HG02610 (cell line): ENCODE data around the gene IMMP2L.
"Not testable (repeated sequence)": the region's sequence is repeated elsewhere in the genome, so short reads cannot be mapped to it uniquely, and the experiment has no call there.

Experiments used
- ATAC-seq: cut with Tn5 transposase; IDR thresholded peaks from one replicate; pipeline ENCODE4 v1.9.1; 2021; ENCODE audit warnings: mild to moderate bottlenecking, moderate library complexity; ENCODE audit not compliant: unreplicated experiment

The IMMP2L gene

DNA sequence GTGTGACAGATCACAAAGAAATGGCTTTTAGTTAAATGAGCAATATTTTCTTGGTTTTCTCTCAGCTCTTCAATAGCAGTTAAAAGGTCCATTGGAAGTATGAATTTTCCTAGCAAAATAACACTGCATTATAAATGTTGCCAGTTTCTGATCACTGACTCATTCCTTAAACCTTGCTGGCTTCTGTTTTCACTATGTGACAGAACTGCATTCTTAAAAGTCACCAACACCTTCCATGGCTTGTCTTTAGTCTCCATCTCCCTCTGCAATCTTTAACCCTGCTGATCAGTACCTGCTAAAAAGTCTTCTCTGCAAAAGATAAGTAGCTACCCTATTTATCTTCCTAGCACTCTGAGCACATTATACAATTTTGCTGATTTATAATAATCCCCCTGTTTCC, 876.4 kb downstream of the IMMP2L start:
- ATAC-seq: no peak

DNA sequence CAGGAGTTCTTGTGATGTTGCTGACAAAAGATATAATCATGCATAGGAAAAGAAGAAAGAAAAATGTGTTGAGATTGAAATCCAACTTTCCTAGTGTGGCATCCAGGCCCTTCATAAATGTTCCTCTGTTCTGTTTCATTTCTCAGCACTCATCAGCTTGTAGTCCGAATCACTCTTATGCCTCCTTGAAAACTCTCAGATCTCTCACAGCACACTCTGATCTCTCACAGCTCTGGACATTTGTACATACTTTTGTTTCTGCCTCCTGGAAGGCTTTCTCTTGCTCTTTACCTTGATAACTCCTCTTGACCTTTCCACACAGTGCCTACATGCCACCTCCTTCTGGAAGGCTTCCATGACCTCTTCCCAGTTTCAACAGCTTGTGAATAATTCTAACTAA, 880.4 kb downstream of the IMMP2L start:
- no peak for ATAC-seq

DNA sequence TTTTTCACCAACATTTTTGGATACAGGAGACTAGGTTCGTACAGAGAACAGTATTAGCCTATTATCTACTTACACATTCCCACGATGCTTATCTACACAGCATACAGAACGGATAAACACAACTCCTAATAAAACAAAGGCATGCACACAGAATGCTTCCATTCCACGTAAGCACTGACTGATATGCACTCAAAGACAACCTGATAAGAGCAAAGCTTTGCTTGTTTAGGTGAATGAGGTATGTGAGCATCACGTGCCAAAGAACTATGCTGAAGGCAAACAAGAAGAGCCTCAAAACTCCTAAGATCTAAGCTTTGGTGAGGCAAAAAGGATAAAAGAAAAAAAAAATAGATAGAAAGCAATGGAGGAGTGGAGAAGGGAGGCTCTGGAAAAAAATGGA, 884.9 kb downstream of the IMMP2L start:
- ATAC-seq: no peak

DNA sequence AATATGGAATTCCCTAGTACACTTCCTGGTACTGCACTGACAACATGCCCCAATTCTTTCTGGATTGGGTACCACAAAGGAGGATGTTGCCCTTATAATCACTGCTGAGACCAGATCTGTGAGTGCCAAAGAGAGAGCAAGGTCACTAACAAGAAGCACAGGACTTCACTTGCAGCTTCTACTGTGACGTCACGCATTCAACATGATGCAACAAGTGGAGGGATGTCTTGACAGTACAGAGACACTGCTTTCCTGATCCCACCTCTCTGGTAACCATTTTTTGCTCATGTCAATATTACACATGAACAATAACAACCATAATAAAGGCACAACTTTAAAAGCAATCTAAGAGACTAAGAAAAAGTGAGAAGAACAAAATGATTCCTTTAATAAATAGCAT, 885.5 kb downstream of the IMMP2L start:
- ATAC-seq: no peak

DNA sequence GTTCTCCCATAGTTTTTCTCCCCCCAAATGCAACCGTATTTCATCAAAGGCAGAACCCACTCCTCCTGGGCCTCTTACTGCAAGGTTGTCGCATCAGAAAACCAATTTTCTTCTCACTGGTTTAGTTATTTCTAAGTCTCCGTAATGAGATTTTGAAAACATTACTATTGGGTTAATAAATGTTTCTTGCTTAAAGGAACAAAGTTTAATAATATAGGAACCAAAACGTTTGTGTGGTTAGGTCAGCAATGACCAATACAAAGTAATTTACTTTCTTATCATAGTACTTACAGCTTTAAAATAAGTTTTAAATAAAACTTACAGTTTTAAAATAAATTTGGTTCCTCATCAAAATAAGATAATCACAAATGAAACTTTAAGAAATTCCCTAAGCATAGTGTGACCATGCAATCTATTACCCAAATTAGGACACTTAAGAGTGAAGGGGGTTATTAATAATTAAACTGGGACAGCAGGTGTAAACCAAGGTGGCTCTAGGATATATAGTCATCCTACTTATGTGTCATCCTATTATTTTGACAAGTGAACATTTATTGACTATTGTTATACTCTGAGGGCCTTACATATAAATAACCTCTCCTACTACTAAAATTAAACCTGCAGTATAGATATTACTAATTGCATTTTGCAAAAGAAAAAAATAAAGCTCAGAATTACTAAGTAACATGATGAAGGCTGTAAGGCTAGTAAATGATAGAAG, 886.7 kb downstream of the IMMP2L start:
- no peak for ATAC-seq

DNA sequence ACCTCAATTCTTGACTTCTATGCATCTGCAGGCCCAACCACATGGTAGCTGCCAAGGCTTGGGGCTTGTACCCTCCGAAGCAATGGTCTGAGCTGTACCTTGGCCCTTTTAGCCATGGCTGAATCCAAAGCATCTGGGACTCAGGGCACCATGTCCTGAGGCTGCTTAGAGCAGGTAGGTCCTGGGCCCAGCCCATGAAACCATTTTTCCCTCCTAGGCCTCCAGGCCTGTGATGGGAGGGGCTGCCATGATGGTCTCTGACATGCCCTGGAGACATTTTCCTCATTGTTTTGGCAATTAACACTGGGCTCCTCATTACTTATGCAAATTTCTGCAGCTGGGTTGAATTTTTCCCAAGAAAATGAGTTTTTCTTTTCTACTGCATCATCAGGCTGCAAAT, 889.1 kb downstream of the IMMP2L start:
- no peak for ATAC-seq

DNA sequence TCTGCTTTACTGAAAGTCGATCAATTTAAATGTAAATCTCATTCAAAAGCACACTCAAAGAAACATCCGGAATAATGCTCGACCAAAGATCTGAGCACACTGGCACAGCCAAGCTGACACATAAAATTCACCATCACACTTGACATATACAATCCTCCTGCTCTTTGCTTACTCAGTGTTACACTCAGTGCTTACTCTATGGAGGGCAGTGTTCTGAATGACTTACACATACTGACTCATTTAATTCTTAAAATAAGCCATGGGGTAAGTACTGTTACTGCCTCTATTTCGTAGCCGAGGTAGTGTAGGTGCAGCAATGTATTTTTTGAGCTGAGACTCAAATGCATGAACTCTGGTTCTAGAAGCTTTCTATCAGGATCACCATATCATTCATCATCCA, 892.9 kb downstream of the IMMP2L start:
- no peak for ATAC-seq

DNA sequence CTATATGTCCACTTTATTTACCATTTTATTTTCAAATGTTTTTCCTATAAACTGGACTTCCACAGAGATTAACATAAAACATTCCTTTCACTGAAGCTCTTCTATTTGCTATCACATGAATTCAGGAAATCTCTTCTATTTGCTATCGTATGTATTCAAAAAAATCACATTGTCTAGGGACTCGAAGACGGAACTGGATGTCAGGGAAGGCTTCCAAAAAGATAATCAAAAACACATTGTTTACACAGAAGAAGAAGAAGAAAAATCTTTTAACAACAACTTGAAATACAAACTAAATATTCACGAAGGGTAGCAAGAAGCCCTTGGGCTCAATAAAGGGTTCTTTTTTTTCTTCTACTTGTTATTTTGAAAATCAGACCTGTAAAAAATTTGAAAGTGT, 897.5 kb downstream of the IMMP2L start:
- ATAC-seq: no peak

DNA sequence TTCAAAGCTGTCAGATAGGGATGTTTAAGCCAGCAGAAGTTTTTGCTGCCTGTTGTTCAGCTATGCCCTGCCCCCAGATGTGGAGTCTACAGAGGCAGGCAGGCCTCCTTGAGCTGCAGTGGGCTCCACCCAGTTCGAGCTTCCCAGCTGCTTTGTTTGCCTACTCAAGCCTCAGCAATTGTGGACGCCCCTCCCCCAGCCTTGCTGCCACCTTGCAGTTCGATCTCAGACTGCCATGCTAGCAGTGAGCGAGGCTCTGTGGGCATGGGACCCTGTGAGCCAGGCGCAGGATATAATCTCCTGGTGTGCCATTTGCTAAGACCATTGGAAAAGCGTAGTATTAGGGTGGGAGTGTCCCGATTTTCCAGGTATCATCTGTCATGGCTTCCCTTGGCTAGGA, 901.7 kb downstream of the IMMP2L start:
- ATAC-seq: not testable (repeated sequence)

DNA sequence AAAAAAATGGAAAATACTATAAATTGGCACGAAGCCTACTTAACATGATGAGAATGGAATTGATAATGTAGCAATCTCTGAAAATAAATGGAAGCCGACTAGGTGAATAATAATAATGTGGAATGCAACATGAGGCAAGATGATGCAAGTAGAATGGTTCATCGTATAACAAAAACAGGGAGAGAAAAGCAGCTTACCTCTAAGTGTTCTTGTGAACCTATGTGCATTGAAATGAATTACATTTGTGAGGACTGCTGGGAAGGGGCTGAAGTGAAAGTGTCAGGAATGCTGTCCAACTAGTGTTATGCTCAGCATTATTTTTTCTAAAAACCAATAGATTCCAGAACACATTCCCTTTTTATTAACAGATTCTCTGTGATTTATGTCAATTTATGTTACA, 912.0 kb downstream of the IMMP2L start:
- ATAC-seq: no peak

DNA sequence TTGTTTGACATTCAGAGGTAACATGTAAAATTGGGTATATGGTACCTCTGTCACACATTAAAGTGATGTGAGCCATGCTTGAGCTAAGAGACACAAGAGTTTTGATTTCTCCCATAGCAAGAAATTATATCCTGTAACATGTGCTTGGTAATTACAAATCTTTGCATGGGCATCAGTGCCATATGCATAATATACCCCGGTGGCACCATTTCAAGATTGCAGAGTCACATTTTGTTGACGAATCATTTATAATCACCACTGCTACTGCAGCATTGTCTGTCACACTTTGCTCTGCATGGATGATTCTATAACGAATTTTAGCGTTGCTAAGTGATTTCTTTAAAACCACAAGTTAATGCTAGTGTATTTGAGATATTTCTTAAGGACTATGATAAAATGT, 915.0 kb downstream of the IMMP2L start:
- no peak for ATAC-seq

DNA sequence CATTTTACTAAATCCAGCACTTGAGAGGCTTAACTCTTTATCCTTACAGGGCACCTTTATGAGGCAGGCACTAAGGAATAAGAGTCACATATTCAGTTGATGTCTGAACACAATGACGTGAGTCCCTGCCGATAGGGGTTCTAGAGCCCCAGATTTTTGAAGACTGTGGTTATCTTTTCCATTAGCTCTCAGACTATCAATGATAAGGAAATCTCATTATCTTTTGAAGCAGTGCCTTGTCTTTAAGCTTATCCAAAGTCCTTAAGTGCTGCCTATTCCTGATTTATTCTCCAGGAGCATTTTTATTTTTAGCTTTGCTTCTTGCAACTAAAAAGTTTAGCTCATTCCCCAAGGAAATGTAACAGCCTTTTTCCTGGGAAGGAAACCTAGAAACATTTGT, 915.5 kb downstream of the IMMP2L start:
- no peak for ATAC-seq

DNA sequence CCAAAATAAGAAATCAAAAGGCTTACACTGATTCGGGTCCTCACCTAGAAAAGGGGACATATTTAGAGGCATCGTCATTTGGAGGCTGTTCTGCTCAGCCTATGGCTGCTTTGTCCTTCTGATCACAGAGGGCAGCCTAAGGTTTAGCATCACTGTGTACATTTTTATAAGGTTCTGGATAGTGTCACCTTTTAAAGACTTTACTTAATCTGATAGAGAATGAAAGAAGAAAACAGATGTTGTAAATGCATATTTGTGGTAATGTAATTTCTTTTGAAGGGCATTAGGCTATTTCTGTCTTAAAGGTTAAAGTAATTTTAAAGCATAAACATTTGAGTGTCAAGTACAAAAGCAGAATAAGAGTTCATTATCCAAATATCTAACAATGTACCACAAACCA, 916.7 kb downstream of the IMMP2L start:
- no peak for ATAC-seq

DNA sequence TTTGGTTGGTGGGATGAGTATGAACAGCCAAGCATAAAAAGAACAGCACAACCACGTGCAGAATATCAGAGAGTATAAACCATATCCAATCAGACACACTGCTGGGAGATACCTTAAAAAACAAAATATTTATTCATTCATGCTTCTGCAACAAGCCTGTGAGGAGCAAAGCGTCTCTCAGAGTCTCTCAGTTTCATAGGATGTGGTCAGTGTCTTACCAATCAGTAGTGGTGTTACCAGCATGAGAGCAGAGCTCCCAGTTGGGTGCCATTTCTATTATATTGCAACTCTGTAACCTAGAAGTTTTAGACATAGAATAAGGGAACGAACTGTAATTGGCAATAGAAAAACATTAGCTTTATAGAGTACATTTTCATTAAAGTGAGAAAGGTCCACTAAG, 917.2 kb downstream of the IMMP2L start:
- ATAC-seq: no peak

DNA sequence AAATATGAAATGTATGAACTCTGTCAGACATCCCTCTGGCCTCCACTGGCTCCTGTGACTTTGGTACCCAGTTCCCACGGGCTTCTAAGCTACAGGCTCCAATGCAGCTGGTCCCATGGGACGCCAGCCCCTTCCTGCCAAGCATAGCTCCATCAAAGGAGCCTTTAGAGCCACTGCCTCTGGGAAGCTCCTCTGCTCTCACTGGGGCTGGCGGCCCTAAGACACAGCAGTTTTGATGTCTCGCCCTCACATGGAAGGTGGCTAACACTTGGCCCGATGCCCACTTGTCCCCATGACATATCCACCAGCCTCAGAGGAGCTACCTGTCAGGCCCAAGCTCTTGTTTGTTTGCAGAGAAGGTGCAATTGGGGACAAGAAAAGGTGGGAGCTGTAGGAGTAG, 925.0 kb downstream of the IMMP2L start:
- ATAC-seq: no peak

DNA sequence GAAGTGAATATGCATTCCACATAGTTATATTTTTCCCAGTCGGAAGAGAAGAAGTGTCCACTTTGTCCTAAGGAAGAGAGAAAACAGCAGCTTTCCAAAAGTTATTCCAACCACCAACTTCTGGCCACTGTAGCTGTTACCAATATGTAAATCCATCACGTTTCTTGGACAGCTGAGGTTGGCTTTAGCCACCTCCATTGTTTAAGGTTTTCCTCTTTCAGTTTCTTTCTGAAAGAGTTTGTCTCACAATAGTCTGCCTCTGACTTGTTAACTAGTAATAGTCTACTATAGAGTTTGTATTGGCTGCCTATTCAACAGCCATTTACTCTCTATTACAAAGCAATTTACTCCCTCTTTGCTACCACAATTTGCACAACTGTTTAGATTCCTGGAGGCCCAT, 929.0 kb downstream of the IMMP2L start:
- ATAC-seq: no peak

DNA sequence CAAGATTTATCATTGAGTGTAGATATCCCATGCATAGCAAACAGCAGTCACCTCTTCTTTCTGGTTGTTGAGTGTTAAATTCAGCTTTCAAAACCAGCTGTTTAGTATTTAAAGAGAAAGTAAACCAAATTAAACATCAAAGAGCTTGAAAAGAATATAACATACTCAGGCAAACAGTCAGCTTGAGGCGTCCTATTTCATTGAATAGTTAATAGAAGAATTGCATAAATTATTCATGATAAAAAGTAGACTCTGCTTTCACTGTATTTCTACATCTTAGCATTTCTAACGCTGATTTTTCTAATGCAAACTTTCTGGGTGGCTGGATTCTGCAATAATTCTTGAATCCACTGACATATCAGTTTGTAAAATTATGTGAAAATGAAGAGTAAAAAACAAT, 935.9 kb downstream of the IMMP2L start:
- no peak for ATAC-seq

DNA sequence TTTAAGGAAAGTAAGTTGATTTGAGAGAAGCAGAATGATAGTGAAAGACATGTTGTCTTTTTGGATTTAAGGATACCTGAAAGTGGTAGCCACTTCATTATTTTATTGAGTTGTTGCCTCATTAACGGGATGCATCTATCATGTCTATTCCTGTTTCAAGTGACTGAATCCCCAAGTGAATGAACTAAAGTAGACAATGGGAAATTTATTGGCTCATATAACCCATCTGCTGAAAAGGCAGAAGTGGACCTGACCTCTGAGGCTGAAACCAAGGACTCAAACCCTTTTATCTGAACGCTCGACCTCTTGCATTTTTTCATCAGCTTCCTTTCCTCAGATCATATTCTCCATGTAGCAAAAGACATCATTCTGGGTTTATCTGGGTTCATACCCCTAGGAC, 937.0 kb downstream of the IMMP2L start:
- no peak for ATAC-seq

DNA sequence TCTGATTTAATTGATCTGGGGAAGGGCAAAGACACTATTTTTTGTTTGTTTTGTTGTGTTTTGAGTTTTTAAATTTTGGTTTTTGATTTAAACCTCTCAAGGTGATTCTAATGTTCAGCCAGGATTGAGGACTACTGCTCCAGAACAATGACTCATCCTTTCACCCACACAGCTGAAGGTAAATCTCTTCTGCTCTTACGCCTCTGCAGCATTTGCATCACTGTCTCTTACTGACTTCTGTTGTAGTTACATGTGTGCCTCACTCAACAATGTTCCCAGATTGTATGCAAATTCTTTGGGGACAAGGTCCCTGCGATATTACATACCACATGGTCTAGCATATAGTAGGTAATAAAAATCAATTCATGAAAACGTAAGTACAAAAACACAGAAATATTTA, 938.9 kb downstream of the IMMP2L start:
- no peak for ATAC-seq

DNA sequence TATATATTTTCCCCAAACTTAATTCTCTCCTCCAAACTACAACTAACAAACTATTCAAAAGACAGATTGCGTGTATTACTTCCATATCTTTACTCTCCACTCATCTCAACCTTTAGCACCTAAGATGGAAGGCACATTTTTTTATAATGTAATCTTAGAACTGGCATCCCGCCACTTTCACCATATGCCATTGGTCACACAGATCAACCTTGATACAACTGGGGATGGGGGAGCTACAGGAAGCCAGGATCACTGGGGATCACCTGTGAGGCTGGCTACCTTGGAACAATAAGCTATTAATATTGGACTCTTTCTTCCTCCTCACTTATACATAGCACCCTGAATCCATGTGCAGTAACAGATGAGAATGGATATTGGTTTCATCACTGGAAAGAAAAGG, 941.0 kb downstream of the IMMP2L start:
- no peak for ATAC-seq

DNA sequence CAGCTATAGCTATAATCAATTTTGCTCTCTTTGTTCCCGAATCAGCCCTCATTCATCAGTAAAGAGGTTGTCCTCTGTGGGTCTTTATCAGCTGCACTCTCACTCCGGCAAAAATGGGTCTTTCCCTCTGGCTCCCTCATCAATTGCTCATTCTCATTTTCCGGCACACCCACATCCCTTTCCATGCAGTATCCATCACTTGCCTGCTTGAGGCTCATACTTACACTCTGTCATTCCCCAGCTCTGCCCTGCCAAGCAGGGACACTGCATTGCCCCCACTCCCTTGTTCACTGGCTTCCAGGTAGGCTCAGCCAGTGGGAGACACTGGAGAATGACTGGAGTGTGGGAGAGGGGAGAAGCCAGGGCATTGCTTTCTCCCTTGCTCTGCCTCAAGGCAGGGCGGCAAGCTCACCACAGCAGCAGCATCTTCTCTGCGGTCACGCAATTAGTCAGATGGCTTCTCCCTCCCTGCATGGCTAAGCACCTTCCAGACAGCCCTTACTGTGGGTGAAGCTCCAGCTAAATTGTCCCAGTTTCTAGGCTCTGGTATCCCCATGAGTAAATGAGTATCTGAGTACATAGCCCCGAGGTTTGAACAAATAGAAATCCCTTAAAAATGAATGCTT, 942.1 kb downstream of the IMMP2L start:
- ATAC-seq: no peak
